GM21423 (cell line): ENCODE measurements around the gene MICAL3.

Experiments
- ATAC-seq: cut with Tn5 transposase; IDR thresholded peaks from one replicate; pipeline ENCODE4 v1.9.1; 2021; ENCODE audit warnings: mild to moderate bottlenecking, moderate library complexity; ENCODE audit not compliant: unreplicated experiment

The MICAL3 gene

GRCh38 chr22:17744430-17744829 is 279.9 kb downstream of the MICAL3 start:
- no peak for ATAC-seq

- ATAC-seq, result no peak
Measured at GRCh38 chr22:17743661-17744411, 280.5 kb downstream of the MICAL3 start.

- no peak for ATAC-seq
Measured at GRCh38 chr22:17742527-17742902, 281.8 kb downstream of the MICAL3 start.

- no peak for ATAC-seq
Measured at GRCh38 chr22:17741866-17742526, 282.4 kb downstream of the MICAL3 start.

- ATAC-seq, result no peak
Measured at GRCh38 chr22:17739196-17739975, 285.0 kb downstream of the MICAL3 start.

GRCh38 chr22:17738386-17739128 is 285.8 kb downstream of the MICAL3 start:
- ATAC-seq, result no peak
